ENCODE results near the gene PDLIM3.
"Not testable (repeated sequence)": the region's sequence is repeated elsewhere in the genome, so short reads cannot be mapped to it uniquely, and the experiment has no call there.

PDLIM3 gene, protein sequence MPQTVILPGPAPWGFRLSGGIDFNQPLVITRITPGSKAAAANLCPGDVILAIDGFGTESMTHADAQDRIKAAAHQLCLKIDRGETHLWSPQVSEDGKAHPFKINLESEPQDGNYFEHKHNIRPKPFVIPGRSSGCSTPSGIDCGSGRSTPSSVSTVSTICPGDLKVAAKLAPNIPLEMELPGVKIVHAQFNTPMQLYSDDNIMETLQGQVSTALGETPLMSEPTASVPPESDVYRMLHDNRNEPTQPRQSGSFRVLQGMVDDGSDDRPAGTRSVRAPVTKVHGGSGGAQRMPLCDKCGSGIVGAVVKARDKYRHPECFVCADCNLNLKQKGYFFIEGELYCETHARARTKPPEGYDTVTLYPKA

DNA sequence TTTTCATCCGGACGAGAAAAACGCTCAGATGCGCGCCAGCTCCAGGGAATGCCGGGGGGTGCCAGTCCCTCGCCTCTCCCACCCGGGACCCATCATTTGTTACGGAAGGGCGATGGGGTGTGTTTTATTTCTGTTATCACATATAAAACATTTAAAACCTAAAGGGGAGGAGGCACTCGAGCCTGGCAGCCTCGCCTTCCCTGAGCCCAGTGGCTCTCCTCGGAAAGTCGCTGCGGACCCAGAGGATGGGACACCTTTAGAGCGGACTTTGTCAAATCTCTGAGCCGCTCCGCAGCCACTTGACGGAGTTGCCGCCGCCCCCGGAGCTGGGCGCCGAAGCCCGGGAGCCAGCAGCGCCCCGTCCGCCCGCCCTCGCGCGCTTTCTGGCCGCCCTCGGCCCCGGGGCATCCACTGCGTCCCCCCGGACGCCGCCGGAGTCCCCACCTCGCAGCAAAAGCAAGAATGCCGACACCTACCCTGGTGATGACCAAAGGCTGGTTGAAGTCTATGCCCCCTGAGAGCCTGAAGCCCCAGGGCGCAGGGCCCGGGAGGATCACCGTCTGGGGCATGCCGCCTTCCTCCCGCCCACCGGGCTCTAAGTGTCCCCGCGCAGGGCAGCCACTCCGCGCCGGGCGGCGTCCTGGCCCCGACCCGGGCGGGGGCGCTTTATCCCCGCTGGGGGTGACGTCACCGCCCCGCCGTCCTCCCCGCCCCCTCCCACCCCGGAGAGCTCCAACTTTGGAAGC lies at the start of gene PDLIM3:
TSS of gene PDLIM3 (minus strand) at position 642 of the 746 bp plus-strand sequence. CDS start at position 569, 73 bp downstream.
- DNase-seq, result peak in 50 of 58 donors; percentile 3 to 78 (median 44)

DNA sequence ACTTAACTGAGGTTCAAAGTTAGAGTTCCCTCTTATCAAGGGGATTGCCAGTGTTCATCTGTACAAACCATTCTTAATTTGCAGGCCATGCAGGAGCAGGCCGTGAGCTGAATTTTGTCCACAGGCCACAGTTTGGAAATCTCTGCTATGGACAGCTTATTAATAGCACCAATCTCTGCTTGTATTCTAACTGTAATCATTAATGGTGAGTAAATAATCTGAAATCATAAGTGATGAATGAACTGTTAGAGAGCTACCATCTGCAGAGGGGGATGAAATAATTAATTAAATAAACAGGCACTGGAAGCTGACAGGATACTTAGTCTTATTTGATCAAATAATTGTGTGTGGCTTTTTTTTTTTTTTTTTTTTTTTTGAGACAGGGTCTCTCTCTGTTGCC lies 48.5 kb upstream of the PDLIM3 start:
- no peak for DNase-seq

DNA sequence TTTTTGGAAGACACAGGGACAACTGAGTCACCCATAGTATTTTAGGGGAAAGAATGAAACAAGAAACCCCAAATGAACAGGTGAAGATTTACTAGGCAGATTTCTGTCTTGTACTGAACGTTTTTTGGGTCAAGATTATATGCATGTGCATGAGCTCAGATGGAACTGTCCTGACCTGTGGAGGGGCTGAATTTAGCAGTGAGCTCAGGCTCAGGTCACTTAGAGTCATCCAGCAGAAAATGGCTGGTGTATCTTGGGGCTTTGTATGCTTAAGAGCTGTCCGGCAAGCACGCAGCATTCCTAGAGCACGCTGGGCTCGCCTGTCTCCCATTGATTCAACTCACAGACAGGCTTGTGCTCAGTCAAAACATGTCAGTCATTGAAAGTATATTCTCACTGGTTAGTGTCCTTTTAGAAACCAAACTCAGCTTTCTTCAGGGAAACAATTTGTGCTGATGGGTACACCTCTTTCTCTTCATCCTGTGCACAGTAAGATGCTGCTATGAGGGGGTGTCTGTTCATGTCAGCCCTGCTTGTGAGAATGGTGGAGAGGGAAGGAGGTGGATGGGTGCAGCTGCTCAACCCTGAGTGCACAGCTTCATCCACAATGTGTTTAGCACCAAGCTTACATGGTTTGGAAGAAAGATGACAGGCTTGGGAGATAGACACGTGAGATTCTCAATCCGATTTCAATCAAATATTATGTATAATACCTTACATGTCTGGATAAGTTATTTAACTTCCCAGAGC lies 47.5 kb upstream of the PDLIM3 start:
- peak in 1 of 58 donors; percentile 9 for DNase-seq

DNA sequence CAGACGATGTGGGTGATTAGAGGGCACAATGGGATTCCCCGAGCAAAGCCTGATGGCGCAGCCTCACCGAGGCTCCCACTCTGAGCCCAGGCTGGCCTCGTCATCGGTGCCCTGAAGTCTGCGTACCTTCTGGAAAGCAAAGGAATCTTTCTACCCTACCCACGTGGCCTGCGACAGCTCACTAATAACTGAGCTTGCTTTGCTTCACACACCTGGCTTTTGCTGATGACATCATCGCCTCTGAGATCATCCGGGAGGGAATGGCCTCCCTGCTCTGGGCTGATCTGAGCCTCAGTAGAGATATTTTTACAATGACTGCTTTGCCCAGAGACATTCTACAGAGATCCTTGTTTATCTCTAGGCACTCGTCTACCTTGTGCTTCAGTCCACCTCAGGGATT lies 45.4 kb upstream of the PDLIM3 start:
- DNase-seq, result no peak

DNA sequence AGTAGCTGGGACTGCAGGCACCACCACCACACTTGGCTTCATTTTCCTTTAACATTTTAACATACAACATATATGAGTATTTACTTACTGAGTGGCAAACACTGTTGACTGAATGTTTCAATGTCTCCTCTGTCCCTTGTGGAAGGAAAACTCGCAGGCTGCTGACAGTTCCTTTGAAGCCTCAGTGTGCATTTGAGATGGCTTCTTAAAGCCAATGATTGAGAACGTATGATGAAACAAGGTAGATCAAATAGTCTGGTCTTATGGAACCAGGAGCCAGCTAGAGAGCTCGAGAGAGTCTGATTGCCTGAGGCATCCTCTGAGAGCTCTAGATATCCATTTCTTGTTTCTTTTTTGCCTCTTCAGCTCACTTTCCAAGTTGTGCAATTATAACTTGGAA lies 43.0 kb upstream of the PDLIM3 start:
- no peak for DNase-seq

DNA sequence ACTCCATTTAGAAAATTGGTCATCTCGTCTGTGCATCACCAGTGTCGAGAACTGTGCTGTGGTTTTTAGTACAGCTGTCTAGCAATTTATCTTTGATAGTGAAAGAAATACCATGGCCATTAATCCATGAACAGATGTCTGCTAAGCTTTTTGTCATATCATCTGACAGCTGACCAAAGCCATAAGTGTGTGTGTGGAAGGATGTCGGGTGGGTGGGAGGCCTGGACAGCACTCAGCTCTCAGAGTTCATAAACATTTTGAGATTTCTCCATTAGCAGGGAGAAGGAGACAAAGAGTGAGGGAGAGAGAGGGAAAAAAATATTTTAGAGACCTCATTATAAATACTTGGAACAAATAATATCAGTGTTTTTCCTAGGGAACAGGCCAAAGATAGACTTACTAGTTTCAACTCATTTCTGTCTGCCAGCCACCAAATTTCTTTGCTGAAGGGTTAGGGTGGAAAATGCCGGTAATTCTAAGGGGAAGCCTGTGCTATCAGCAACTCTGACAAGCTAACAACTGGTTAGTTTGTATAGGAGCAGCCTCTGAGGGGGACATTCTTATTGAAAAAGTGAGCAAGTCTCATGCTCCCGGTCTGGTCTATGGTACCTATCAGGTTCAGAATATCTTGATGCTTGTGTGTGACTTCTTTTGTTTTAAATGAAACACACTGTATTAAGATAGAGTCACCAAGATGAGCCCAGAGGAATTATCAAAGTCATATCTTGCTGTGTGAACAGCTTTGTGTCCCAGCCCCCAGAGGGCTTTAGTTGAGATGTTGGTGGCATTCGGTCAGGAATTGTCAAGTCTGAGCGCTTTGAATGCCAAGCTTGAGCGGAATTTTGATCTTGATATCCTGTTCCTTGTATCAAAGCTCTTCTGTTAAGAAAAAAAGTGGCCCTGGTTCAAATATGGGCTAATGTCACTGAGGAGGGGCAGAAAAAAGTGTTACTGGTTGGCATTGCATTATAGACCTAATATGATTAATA lies 41.9 kb upstream of the PDLIM3 start:
- peak in 1 of 58 donors; percentile 4 for DNase-seq

DNA sequence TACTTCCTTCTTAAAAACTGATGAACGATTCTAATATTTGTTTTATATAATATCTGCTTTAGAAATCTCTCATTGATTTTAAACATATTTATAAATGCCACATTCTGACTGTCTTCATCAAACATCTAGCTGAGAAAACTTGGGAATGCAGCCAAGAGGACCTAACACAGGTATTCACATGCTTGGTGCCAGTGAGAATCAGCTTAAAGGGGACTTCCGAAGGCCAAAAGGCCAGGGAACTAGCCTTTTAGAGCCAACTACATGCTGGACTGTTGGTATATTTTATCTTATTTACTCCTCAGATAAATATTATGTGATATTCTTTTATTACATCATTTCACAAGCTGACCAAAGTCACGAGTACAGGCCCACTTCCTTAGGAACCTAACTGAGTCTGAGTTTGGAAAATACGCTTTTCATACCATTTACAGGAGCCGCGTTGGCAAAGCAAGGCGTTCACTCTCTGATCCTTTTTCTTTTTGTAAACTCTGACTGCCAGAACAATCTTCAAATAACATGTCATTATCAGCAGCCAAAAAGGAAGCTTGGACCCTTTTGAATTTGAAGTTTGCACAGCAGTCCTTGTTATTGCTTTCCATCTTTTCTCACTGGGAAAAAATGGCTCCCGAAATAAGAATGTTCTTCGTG lies 41.1 kb upstream of the PDLIM3 start:
- DNase-seq, result no peak

DNA sequence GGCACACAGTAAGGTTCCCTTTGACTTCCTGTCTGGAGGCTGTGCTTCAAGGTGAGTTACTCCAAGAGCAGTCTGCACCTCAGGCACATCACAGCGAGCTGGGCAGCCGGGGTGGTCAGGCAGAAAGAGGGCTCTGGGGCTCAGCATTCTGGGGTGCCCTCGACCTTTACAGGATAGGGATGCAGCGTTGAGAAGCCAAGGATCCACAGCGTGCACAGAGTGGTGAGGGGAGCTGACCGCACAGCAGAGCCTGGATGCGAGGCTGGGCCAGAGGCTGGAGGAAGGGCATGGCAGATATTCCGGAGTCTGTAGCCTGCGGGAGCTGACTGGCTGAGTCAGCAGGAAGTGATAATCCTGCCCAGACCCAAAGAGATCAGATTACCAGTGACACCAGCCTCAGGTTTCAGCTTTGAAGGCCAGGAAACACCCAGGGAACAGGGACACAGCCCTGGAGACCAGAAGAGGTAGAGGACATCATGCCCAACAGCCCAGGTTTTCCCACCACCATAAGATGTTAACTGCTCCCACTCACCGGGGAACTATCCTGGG lies 38.4 kb upstream of the PDLIM3 start:
- DNase-seq, result no peak

DNA sequence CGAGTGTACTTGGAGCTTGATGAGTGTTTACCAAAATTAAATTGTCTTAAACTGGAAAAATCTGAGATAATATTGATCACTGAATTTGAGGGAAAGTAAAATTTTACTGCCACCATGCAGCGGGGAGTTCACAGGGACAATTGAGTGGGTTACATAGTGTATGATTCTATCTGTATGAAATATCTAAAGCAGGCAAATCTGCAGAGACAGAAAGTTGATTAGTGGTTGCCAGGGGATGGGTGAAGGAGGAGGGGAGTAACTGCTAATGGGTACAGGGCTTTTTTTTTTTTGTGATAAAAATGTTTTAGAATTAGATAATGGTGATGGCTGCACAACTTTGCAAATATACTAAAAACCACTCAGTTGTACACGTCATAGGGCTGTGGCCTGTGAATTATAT lies 35.4 kb upstream of the PDLIM3 start:
- DNase-seq, result no peak

DNA sequence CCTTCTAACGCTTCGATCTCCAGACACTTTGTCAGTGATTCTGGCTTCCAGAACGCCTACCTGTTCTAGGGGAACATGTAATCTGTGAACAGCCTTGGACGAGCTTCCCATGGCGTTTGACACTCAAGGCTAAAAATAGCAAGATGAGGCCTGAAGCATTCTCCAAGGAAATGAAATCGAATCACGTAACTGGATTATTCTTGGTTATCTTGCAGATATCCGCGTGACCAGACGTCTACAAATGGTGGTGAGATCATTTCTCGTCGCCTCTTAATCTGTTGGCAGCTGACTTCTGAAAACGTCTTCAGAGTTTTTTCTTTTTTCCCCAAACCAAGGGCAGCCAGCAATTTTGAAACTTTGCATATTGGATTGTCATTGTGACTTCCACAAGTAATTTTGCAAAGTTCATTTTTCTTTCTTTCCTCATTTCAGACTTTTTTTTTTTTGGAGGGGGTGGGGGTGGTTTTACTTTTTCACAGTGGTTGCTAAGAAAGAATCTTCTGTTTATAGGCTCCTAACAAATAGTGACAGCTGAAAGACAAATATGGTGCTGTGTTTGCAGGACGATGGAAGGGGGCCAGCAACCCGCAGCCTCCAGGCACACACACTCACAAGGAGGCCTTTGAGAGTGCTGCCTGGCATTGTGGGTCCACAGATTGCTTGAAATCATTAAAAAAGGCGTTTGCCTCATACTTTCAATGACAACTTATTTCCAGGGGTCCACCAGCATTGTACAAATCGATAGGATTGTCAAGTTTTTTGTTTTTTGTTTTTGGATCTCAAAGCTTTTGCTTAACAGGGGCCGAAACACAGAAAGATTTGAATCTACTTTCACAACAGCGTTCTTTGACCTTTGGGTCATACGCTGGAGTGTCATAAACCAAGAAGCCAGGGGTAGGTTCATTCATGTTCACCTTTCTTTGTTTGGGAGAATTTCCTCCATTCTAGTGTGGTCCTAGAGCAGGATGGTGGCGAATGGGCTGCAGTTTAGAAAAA lies 32.4 kb upstream of the PDLIM3 start:
- peak in 49 of 58 donors; percentile 8 to 74 (median 44) for DNase-seq

DNA sequence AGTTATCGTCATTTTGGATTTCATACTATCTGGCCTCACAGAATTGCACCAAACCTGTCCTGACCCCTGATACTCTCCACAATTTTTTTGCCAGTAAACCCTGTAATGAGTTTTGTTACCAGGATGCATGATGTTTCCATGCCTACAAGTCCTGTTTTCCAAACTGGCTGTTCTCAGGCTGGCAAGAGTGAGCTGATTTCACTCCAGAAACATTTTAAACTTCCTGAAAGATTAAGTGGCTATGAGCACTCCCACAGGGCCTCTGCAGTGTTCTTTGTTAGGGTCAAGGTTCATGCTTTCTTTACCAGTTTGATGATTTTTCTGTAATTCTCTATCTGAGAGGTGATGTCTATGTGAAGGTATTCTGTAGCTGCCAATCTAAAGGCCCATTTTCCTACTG lies 31.7 kb upstream of the PDLIM3 start:
- DNase-seq, result peak in 14 of 58 donors; percentile 10 to 61 (median 39)

DNA sequence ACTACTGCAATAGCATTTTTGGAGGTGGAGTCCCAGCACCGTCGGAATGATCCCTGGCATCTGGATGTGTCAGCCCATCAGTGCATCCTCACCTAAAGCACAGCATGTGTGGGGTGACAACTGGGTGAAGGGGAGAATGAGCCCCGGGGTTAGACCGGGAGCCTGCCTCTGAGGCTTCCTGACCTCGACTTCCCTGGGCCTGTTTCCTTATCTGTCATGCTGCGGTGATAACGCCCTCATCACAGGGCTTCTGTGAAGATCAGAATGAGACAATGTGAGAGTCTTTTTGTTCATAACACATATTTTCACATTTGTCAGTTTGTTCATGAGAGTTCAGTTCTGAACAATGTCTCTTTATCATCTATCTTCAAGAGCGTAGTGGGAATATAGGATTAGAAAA lies 31.1 kb upstream of the PDLIM3 start:
- DNase-seq, result peak in 1 of 58 donors; percentile 17

DNA sequence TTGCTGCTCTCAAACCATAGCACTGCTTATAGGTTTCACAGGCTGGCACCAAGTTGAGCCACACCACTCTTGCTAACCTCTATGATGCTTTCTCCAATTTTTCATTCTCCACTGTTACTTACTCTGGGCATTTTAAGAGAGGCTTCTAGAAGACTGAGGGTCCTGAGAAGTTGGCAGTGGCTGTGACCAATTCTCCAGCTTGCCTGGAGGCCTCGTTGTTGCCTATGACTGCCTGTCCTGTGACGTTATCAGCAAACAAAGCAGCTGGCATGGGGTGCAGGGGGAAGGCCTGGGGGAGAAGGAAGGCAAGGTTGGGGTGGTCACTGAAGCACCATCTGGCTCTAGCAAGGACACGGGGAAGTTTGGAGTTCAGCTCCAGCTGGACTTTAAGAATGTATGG lies 30.4 kb upstream of the PDLIM3 start:
- DNase-seq, result no peak

DNA sequence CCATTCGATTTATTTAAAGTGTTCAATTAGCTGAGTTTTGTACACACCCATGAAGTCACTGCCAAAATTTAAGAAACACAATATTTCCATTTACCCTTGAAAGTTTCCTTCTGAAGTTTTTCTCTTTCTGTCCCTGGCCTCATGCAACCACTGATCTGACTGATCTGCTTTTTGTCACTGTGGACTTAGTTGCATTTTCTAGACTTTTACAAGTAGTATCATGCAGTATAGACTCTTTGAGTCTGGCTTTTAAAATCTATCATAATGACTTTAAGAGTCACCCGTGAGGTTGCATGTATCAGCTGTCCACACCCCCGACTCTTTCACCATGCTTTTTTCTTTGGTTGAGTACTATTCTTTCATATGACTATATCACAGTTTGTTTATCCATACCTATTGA lies 29.0 kb upstream of the PDLIM3 start:
- no peak for DNase-seq

DNA sequence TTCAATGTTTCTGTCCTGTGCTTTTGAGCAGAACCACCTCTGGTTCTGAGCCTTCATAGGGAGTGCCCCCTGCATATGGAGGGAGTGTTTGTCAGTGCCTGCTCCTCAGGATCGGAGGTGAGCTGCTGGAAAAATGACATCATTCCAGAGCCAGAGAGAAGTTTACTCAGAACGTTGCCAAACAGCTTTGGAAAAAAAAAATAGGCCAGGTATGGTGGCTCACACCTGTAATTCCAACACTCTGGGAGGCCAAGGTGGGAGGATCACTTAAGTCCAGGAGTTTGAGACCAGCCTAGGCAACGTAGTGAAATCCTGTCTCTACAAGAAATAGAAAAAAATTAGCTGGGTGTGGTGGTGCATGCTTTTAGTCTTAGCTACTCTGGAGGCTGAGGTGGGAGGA lies 27.2 kb upstream of the PDLIM3 start:
- no peak for DNase-seq

DNA sequence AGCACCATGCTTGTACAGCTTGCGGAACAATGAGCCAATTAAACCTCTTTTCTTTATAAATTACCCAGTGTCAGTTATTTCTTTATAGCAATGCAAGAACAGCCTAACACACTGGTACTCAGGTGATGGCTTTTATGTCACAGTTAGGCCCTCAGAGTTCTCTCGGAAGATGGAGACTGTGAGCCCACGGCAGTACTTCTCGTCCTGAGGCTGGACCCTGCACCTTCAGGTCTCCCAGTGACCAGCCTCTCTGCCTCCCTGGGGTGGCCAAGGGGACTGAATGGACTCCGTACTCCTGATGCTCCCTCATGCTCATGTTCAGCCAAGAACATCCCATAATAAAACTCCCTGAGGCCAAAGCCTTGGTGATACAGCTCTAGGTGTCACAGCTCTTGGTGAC lies 25.0 kb upstream of the PDLIM3 start:
- DNase-seq, result no peak

DNA sequence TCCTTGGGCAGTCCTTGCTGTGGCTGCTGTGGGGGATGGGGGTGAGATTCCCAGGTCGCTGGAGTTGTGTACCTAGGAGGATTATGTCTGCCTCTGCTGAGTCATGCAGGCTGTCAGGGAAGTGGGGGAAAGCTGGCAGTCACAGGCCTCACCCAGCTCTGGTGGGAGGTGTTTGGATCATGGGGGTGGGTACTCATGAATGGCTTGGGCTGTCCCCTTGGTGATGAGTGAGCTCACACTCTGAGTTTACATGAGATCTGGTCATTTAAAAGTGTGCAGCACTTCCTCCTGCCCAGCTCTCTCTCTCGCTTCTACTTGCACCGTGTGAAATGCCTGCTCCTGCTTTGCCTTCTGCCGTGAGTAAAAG lies 24.6 kb upstream of the PDLIM3 start:
- peak in 22 of 58 donors; percentile 2 to 49 (median 16) for DNase-seq

DNA sequence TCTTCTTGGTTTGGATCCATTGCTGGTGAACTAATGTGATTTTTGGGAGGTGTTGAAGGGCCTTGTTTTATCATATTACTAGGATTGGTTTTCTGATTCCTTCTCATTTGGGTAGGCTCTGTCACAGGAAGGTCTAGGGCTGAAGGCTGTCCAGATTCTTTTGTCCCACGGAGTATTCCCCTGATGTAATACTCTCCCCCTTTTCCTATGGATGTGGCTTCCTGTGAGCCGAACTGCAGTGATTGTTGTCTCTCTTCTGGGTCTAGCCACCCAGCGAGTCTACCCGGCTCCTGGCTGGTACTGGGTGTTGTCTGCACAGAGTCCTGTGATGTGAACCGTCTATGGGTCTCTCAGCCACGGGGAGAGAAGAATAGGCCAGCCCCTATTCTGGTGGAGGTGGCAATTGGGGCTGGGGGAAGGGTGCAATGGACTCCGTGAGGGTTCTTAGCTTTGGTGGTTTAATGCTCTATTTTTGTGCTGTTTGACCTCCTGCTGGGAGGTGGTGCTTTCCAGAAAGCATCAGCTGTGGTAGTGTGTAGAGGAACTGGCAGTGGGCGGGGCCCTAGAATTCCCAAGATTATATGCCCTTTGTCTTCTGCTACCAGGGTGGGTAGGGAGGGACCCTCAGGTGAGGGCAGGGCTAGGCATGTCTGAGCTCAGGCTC lies 24.1 kb upstream of the PDLIM3 start:
- not testable (repeated sequence) for DNase-seq

Data from anterior cingulate cortex (tissue), 58 donors.